IPS-18a (cell line): Measurements from ENCODE around the gene CUTA.

Experiments used
- H3K27ac ChIP-seq: one replicate; pipeline ENCODE4 v1.5.1; 2013; ENCODE audit warnings: low read length
- H3K27me3 ChIP-seq: one replicate; pipeline ENCODE4 v1.6.1; 2013; ENCODE audit warnings: mild to moderate bottlenecking, low read length; ENCODE audit not compliant: control insufficient read depth, insufficient read depth
- H3K36me3 ChIP-seq: one replicate; pipeline ENCODE4 v1.6.1; 2013; ENCODE audit warnings: low read depth, low read length; ENCODE audit not compliant: control insufficient read depth
- H3K4me1 ChIP-seq: one replicate; pipeline ENCODE4 v1.6.1; 2013; ENCODE audit warnings: low read depth, low read length; ENCODE audit not compliant: control insufficient read depth
- H3K4me3 ChIP-seq: one replicate; pipeline ENCODE4 v1.5.1; 2013; ENCODE audit warnings: low read length
- H3K9ac ChIP-seq: one replicate; pipeline ENCODE4 v1.6.1; 2013; ENCODE audit warnings: mild to moderate bottlenecking, low read length, moderate library complexity
- H3K9me3 ChIP-seq: one replicate; pipeline ENCODE4 v1.6.1; 2013; ENCODE audit warnings: low read depth, low read length; ENCODE audit not compliant: control insufficient read depth

CUTA gene

DNA sequence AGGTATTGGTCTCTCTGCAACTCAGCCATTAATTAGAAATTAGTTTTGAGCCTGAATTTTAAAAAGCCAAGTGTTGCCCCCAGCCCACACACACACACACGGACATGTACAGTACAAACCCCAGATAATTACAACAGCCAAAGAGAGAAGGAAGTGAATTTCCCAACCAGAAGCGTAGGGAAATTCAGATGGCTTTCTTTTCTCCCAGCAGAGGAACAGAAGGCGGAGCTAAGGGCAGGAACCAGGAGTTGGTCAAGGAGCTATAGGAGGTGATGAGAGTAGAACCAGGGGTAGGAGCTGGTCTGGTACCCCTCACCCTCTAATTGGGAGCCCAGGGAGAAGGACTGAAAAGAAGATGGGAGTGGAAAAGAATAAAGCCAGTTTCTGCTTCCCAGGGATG is 32.5 kb upstream of the CUTA start:
- H3K4me1 ChIP-seq: no peaks in the 10 kb centered on the region
- no peaks in the 10 kb centered on the region for H3K27me3 ChIP-seq
- peaks cover 50% of the 10 kb centered on the region for H3K36me3 ChIP-seq
- no peak overlapping the region for H3K9ac ChIP-seq
- H3K9me3 ChIP-seq: no peaks in the 10 kb centered on the region
- no peak overlapping the region for H3K27ac ChIP-seq
- H3K4me3 ChIP-seq: no peak overlapping the region

DNA sequence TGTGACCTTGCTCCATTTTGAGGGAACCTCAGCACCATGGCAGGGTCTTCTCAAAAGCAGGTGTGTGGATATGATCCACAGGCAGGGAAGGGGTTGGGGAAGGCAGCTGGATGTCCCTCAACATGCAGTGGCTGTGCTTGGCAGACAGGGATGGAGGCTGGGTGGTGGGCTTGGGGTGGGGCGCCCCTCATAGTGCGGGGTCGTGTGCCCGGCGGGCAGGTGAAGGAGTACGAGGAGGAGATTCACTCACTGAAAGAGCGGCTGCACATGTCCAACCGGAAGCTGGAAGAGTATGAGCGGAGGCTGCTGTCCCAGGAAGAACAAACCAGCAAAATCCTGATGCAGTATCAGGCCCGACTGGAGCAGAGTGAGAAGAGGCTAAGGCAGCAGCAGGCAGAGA is 28.4 kb upstream of the CUTA start:
- Histone ChIP-seq H3K36me3 (peaks cover 90% of the 10 kb centered on the region), H3K4me1 (no peaks in the 10 kb centered on the region), H3K9me3 (no peaks in the 10 kb centered on the region), H3K27ac (no peak overlapping the region), H3K9ac (no peak overlapping the region), H3K4me3 (no peak overlapping the region), H3K27me3 (no peaks in the 10 kb centered on the region)

DNA sequence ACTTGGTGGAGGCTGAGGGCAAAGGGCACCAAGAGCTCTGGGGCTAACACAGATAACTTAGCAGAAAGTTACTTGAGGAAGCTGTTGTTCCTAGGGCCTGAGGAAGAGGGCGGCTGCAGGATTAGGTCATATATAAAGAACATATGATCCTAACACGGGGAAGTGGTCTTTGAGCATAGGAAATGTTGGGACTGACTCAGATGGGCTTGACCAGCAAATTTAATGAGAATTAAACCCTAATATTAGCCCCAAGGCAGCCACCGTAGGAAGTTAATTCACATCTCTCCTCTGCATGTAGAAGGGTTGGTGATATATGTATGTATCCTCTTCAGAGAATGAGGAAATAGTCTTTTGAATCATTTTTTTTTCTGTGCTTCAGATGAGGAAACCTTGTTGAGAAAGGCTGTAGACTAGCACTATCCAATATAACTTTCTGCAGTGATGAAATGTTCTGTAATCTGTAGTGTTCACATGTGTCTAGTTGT is 27.3 kb upstream of the CUTA start:
- H3K9ac ChIP-seq: no peak overlapping the region
- no peak overlapping the region for H3K27ac ChIP-seq
- H3K4me1 ChIP-seq: no peaks in the 10 kb centered on the region
- no peaks in the 10 kb centered on the region for H3K27me3 ChIP-seq
- no peak overlapping the region for H3K4me3 ChIP-seq
- no peaks in the 10 kb centered on the region for H3K9me3 ChIP-seq
- peaks cover 99% of the 10 kb centered on the region for H3K36me3 ChIP-seq

DNA sequence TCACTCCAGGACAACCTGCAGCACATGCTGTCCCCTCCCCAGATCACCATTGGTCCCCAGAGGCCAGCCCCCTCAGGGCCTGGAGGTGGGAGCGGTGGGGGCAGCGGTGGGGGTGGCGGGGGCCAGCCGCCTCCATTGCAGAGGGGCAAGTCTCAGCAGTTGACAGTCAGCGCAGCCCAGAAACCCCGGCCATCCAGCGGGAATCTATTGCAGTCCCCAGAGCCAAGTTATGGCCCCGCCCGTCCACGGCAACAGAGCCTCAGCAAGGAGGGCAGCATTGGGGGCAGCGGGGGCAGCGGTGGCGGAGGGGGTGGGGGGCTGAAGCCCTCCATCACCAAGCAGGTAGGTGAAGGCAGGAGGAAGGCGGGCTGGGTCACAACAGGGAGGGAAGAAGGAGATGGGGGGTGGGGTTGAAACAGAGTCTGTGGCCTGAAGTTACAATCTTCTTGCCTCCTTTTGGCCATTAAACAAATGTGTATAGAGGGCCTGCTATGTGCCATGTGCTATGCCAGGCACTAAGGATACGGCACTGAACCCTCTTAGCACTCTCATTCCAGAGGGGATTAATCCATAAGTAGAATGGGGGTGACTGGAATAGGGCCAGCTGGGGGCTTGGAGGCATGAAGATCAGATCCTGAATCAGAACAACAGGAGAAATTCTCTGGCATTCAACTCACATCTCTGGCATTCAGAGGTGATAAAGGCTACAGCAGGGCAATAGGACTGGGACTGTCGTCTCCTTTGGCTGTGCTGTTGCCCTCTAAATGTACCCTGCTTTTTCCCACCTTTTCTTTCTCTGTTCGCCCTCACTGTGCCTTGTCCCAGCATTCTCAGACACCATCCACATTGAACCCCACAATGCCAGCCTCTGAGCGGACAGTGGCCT is 26.0 kb upstream of the CUTA start:
- Histone ChIP-seq H3K9me3 (no peaks in the 10 kb centered on the region), H3K9ac (no peak overlapping the region), H3K4me3 (no peak overlapping the region), H3K4me1 (no peaks in the 10 kb centered on the region), H3K36me3 (peaks cover 95% of the 10 kb centered on the region), H3K27ac (no peak overlapping the region), H3K27me3 (no peaks in the 10 kb centered on the region)

DNA sequence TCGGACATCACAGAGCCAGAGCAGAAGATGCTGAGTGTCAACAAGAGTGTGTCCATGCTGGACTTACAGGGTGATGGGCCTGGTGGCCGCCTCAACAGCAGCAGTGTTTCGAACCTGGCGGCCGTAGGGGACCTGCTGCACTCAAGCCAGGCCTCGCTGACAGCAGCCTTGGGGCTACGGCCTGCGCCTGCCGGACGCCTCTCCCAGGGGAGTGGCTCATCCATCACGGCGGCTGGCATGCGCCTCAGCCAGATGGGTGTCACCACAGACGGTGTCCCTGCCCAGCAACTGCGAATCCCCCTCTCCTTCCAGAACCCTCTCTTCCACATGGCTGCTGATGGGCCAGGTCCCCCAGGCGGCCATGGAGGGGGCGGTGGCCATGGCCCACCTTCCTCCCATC is 25.1 kb upstream of the CUTA start:
- H3K27ac ChIP-seq: no peak overlapping the region
- H3K36me3 ChIP-seq: peaks cover 95% of the 10 kb centered on the region
- H3K9ac ChIP-seq: no peak overlapping the region
- no peak overlapping the region for H3K4me3 ChIP-seq
- no peaks in the 10 kb centered on the region for H3K9me3 ChIP-seq
- no peaks in the 10 kb centered on the region for H3K4me1 ChIP-seq
- no peaks in the 10 kb centered on the region for H3K27me3 ChIP-seq

DNA sequence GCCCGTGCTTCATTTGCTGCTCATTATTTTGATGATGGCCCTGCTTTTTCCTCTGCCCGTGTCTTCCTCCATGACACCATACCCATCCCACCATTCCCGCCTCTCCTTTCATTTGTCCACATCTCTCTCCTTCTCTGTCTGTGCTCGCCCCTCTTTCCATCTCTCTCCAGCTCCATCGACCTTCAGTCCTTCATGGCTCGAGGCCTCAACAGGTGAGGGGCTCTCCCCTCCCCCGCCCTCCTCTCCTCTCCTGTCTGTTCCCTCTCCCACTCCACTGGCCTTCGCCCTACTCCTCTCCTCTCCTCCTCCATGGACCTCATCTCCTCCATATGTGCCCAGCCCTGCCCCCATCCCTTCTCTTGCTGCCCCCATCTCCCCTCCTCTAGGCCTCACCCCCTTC is 24.4 kb upstream of the CUTA start:
- no peak overlapping the region for H3K4me3 ChIP-seq
- no peak overlapping the region for H3K9ac ChIP-seq
- H3K9me3 ChIP-seq: no peaks in the 10 kb centered on the region
- H3K27me3 ChIP-seq: no peaks in the 10 kb centered on the region
- peaks cover 95% of the 10 kb centered on the region for H3K36me3 ChIP-seq
- no peaks in the 10 kb centered on the region for H3K4me1 ChIP-seq
- H3K27ac ChIP-seq: no peak overlapping the region

DNA sequence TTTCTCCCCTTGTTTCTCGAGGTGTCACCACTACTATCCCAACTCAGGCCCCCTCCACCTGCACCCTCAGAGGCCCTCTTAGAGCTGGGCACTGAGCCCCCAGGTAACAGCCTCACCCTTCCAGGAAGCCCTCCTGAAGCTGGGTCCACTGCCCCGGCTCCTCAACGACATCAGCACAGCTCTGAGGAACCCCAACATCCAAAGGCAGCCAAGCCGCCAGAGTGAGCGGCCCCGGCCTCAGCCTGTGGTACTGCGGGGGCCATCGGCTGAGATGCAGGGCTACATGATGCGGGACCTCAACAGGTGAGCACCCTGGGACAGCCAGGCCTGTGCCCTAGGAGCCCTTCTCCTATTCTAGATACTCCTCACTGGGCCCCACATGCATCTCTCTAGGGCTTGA is 23.6 kb upstream of the CUTA start:
- no peak overlapping the region for H3K27ac ChIP-seq
- H3K36me3 ChIP-seq: peaks cover 95% of the 10 kb centered on the region
- H3K9ac ChIP-seq: no peak overlapping the region
- no peak overlapping the region for H3K4me3 ChIP-seq
- H3K9me3 ChIP-seq: no peaks in the 10 kb centered on the region
- no peaks in the 10 kb centered on the region for H3K4me1 ChIP-seq
- H3K27me3 ChIP-seq: no peaks in the 10 kb centered on the region

DNA sequence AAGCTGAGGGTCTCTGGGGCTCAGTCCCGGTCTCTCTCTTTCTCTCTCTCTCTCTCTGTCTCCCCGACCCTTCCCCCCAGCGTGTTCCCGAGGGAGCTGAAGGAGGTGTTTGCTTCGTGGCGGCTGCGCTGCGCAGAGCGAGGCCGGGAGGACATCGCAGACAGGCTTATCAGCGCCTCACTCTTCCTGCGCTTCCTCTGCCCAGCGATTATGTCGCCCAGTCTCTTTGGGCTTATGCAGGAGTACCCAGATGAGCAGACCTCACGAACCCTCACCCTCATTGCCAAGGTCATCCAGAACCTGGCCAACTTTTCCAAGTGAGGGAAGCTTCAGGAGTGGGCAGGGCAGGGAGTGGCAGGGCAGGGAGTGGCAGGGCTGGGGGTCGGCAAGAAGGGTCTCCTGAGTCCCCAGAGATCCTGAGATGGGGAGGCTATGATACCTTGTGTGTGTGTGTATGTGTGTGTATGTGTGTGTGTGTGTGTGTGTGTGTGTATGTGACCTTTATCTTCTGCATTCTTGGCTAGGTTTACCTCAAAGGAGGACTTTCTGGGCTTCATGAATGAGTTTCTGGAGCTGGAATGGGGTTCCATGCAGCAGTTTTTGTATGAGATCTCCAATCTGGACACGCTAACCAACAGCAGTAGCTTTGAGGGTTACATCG is 22.9 kb upstream of the CUTA start:
- H3K4me3 ChIP-seq: no peak overlapping the region
- H3K9ac ChIP-seq: no peak overlapping the region
- H3K27ac ChIP-seq: no peak overlapping the region
- H3K36me3 ChIP-seq: peaks cover 95% of the 10 kb centered on the region
- no peaks in the 10 kb centered on the region for H3K9me3 ChIP-seq
- no peaks in the 10 kb centered on the region for H3K4me1 ChIP-seq
- H3K27me3 ChIP-seq: no peaks in the 10 kb centered on the region

DNA sequence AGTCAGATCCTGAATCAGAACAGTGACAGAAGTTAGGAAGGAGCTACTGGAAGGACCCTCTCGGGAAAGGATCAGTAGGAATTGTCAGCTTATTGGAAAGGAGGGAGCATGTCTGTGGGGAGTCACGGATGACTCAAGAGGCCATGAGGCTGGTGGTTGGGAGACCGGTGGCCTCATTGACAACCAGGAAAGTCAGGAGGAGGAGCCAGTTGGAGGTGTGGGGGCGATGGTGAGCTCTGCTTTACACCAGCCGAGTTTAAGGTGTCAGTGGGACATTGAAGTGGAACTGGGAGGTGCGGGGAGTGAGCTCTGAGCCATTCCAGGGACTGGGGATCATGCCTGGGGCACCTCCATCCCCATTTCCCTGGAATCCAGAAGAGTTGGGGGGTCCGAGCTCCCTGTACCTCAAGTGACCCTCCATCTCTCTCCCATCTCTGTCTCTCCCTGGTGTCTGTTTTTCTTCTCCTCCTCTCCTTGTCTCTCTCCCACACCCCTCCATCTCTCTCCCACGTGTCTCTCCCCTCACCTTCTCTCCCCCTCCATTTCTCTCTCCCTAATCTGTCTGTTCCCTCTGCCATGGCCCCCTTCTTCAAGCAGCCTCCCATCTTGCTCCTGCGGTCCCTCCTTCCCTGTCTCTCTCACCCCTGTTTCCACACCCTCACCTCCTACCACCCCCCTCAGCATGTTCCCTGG is 22.2 kb upstream of the CUTA start:
- no peak overlapping the region for H3K27ac ChIP-seq
- no peaks in the 10 kb centered on the region for H3K9me3 ChIP-seq
- no peak overlapping the region for H3K4me3 ChIP-seq
- H3K9ac ChIP-seq: no peak overlapping the region
- H3K27me3 ChIP-seq: no peaks in the 10 kb centered on the region
- H3K4me1 ChIP-seq: no peaks in the 10 kb centered on the region
- peaks cover 95% of the 10 kb centered on the region for H3K36me3 ChIP-seq

DNA sequence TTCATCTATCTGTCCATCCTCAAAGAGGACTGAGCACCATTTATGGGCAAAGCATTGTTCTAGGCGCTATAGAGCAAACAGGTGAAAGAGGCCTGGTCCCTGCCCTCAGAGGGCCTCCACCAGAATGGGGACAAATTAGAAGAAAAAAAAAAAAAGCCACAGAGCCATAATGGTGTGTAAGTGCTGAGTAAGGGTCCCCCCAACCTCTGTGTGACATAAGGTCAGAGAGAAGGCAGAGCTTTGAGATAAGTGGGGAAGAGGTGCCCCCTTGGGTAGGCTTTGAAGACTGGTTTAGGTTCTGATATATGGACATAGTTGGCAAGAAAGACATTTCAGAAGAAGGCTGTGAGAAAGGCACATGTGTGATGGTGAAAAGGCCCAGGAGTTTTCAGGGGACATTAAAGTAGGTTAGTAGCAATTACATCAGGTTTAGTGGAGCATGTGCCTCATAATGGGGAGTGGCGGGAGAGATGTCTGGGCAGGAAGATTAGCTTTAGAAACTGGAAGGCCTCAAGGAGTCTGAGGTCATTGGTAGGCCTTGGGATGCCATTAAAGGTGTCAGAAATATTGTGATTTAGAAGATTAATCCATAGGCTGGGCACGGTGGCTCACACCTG is 21.2 kb upstream of the CUTA start:
- Histone ChIP-seq H3K9ac (no peak overlapping the region), H3K4me3 (no peak overlapping the region), H3K27ac (no peak overlapping the region), H3K9me3 (no peaks in the 10 kb centered on the region), H3K4me1 (peaks cover 4% of the 10 kb centered on the region), H3K27me3 (no peaks in the 10 kb centered on the region), H3K36me3 (peaks cover 88% of the 10 kb centered on the region)

DNA sequence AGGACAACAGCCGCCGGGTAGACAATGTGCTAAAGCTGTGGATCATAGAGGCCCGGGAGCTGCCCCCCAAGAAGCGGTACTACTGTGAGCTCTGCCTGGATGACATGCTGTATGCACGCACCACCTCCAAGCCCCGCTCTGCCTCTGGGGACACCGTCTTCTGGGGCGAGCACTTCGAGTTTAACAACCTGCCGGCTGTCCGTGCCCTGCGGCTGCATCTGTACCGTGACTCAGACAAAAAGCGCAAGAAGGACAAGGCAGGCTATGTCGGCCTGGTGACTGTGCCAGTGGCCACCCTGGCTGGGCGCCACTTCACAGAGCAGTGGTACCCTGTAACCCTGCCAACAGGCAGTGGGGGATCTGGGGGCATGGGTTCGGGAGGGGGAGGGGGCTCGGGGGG is 19.8 kb upstream of the CUTA start:
- Histone ChIP-seq H3K27me3 (no peaks in the 10 kb centered on the region), H3K27ac (no peak overlapping the region), H3K9ac (no peak overlapping the region), H3K4me1 (peaks cover 13% of the 10 kb centered on the region), H3K36me3 (peaks cover 74% of the 10 kb centered on the region), H3K9me3 (no peaks in the 10 kb centered on the region), H3K4me3 (no peak overlapping the region)
